Measurements from ENCODE around the gene S100A5.

- TF ChIP-seq POLR2A (IDR thresholded peaks at IDR 0.05; ENCODE audit: low read length) (no peak), CTCF (IDR thresholded peaks at IDR 0.05) (no peak), BHLHE40 (IDR thresholded peaks at IDR 0.05; ENCODE audit: low read depth, low read length) (no peak)
These were observed 7.1 kb upstream of the S100A5 start for GRCh38 chr1:153547560-153548551.
